Type B pancreatic cell (in vitro differentiated cells): ENCODE measurements around the gene PCBP4. TPM values are rescaled to one million over a fixed set of nuclear protein-coding genes. Genes with fewer than 3 reads are reported as not detected.
A peak's percentile ranks its signal among the peaks of the same experiment; 100 is the strongest.

Experiments
- DNase-seq: peaks from one replicate; pipeline ENCODE4 v3.0.0; 2021; ENCODE audit warnings: mixed read lengths; ENCODE audit not compliant: unreplicated experiment; ENCODE audit errors: extremely low spot score
- H3K27ac Mint-ChIP-seq: 2 replicates; pipeline ENCODE4 v1.8.0; 2021; ENCODE audit warnings: mild to moderate bottlenecking, mixed read lengths
- H3K27me3 Mint-ChIP-seq: 2 replicates; pipeline ENCODE4 v1.8.0; 2021; ENCODE audit warnings: mixed read lengths
- H3K36me3 Mint-ChIP-seq: 2 replicates; pipeline ENCODE4 v1.8.0; 2021; ENCODE audit warnings: mixed read lengths
- H3K4me1 Mint-ChIP-seq: one replicate; pipeline ENCODE4 v1.8.0; 2021; ENCODE audit warnings: mixed read lengths; ENCODE audit not compliant: unreplicated experiment
- H3K4me3 Mint-ChIP-seq: 2 replicates; pipeline ENCODE4 v1.8.0; 2021; ENCODE audit warnings: mild to moderate bottlenecking, mixed read lengths
- H3K9me3 Mint-ChIP-seq: 2 replicates; pipeline ENCODE4 v1.8.0; 2021; ENCODE audit warnings: mixed read lengths
- total RNA-seq: library from RNA; stranded (reverse); gene quantifications from 2 replicates; pipeline ENCODE4 v1.2.1, GENCODE V29; 2021; ENCODE audit warnings: low replicate concordance
- TF ChIP-seq, protein P1 (sequence below): fragments of 200-600 bp; sonication (generic); conservative IDR thresholded peaks from 2 replicates; pipeline ENCODE4 v1.5.0; 2021; ENCODE audit warnings: antibody characterized with exemption, mild to moderate bottlenecking

The PCBP4 gene
- total RNA-seq, 1 donor from 2014 or later = 91.9 TPM

DNA sequence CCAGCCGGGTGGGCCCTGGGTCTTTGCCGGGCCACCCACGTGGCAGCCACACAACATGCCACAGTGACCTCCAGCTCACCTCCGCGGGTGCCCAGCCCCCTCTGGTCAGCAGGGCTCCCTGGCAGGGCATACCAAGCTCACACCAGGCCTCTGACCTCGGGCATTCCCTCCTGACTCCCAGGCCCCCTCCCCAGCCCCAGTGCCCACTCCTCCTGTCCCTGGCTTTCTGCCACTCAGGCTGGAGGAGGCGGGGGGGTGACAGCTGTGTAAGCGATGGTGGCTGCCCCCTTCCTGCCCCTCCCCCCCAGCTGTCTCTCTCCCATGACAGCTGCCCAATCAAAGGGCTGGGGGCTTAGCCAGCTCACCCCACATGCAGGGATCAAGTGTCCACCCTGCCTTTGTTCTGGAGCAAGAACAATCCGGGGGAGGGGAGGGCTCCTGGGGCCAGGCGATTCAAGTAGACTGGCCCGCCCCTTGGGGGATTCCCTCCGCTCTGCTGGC lies 3.3 kb downstream of the PCBP4 start:
- TF ChIP-seq, protein P1, sequence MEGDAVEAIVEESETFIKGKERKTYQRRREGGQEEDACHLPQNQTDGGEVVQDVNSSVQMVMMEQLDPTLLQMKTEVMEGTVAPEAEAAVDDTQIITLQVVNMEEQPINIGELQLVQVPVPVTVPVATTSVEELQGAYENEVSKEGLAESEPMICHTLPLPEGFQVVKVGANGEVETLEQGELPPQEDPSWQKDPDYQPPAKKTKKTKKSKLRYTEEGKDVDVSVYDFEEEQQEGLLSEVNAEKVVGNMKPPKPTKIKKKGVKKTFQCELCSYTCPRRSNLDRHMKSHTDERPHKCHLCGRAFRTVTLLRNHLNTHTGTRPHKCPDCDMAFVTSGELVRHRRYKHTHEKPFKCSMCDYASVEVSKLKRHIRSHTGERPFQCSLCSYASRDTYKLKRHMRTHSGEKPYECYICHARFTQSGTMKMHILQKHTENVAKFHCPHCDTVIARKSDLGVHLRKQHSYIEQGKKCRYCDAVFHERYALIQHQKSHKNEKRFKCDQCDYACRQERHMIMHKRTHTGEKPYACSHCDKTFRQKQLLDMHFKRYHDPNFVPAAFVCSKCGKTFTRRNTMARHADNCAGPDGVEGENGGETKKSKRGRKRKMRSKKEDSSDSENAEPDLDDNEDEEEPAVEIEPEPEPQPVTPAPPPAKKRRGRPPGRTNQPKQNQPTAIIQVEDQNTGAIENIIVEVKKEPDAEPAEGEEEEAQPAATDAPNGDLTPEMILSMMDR = no peak
- no peak overlapping the region for H3K27ac Mint-ChIP-seq

DNA sequence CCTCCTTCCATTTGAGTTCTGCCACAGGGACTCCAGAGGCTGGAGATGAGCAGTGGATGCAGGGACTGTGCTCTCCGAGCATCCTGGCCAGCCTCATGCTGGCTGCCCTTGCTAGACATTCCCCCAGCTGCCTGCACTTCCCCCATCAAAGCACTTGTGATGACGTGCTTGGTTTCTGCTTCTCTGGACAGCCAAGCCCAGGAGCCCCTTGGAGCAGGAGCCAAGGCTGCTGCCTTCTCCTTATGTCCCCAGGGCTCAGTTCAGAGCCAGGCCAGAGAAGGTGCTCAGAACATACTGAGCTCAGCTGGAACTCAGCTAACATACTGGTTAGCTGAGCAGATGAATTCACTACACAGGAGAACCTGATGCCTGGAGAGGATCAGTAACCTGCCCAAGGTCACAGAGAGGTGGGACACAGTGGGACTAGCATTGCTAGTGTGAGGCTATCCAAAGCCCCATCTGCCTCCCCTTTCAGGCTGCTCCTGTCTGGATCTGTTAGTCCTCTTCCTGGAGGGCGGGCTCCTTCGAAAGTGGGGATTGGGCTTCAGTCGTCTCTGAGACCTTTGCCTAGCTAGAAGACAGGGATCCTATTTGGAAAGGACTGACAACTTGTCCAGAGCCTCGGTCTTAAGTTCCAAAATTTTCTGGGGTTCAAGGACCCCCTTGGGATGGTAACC lies 4.3 kb downstream of the PCBP4 start:
- Mint-ChIP-seq H3K9me3 (no peaks in the 10 kb centered on the region), H3K4me3 (peak overlapping the region; percentile 31), H3K27ac (peak overlapping the region; percentile 41), H3K4me1 (peaks cover 25% of the 10 kb centered on the region), H3K36me3 (peaks cover 8% of the 10 kb centered on the region), H3K27me3 (peaks cover 3% of the 10 kb centered on the region)
- TF ChIP-seq, protein P1 = no peak
- DNase-seq = no peak

More for the DNA sequence above, 3.3 kb downstream of the PCBP4 start:
- H3K4me1 Mint-ChIP-seq = peaks cover 33% of the 10 kb centered on the region
- H3K36me3 Mint-ChIP-seq = peaks cover 4% of the 10 kb centered on the region
- no peaks in the 10 kb centered on the region for H3K9me3 Mint-ChIP-seq
- no peaks in the 10 kb centered on the region for H3K27me3 Mint-ChIP-seq
- no peak for DNase-seq
- peak overlapping the region; percentile 85 for H3K4me3 Mint-ChIP-seq

DNA sequence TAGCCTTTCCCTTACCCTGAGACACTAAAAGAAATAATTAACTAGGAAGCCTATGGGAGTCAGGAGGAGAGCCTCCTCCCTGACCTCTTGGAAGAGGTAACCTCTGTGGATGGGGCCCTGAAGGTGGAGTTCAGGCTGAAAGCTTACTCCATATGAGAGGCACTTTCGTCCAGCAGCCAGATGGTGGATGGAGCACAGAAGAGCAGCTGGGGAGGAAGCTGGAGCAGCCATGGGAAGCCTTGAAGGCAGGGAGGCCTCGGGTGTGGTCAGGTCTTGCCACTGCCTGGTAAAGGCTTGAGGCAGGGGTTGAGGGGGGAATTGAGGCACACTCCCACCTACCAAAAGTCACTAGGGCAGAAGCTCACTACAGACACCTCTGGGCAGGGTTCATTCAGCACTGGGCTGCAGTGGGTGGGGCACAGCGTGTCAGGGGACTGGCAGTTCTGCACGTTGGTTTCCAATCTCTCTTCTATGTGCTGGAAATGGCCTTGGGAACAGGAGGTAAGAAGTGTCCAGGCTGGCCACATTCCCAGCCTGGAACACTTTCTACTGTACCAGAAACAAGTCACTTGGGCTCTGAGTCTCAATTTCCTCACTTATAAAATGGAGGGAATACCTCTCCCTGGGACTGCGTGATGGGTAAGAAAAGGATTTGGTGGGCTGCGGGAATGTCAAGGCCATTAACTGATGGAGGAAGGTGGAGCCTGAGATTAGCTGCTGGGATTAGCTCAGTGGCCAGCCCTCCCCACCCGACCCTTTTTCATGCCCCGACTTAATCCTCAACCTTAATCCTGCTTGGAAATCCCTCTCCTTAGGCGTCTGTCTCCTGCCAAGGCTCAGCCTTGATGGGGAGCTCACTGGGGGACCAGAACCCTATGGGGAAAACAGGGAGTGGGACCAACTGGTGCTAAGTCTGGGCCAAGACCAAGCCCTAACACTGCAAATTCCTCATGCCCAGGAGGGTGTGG lies 5.4 kb downstream of the PCBP4 start:
- Mint-ChIP-seq H3K4me3 (peak overlapping the region; percentile 36), H3K27me3 (peaks cover 3% of the 10 kb centered on the region), H3K36me3 (peaks cover 8% of the 10 kb centered on the region), H3K9me3 (no peaks in the 10 kb centered on the region), H3K4me1 (peaks cover 25% of the 10 kb centered on the region), H3K27ac (no peak overlapping the region)
- no peak for DNase-seq
- TF ChIP-seq, protein P1 = no peak

DNA sequence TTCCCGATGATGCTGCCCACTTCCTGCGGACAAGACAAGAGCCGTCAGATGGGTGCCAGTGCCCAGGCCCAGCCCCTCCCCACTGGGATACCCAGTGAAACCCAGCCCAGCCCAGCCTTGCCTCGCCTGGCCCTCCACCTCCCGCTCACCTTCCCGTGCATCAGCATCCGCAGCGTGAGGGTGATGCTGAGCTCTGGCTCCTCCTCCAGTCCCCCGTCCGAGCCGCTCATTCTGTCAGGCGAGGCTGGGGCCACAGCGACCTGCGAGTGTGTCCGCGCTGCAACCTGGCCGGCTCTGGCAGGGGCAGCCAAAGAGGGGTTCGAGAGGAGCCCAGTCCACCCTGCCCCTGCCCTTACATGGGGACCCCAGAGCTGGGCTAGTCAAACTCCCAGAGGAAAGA lies 6.2 kb downstream of the PCBP4 start:
- Mint-ChIP-seq H3K27me3 (peaks cover 3% of the 10 kb centered on the region), H3K9me3 (no peaks in the 10 kb centered on the region), H3K4me1 (peaks cover 25% of the 10 kb centered on the region), H3K36me3 (peaks cover 8% of the 10 kb centered on the region), H3K4me3 (no peak overlapping the region), H3K27ac (no peak overlapping the region)
- TF ChIP-seq, protein P1 = no peak
- no peak for DNase-seq

DNA sequence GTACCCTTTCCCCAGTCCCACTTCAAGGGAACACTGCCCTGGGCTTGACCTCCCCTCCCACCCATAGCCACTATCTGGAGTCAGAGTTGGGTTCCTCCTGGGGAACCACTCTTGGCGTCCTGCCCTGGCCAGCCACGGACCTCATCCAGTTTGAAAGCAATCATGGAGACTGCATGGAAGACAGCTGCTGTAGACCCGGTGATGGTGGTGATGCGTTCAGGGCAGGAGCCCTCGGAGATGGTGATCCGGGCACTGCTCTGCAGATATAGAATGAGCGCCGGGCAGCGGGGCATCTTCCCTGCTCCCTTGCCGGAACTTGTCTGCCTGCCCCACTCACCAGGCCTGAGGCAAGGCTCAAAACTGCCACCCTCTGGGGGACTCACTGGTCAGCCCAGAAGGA lies 6.9 kb downstream of the PCBP4 start:
- peaks cover 19% of the 10 kb centered on the region for H3K4me1 Mint-ChIP-seq
- TF ChIP-seq, protein P1 = no peak
- H3K36me3 Mint-ChIP-seq = peaks cover 7% of the 10 kb centered on the region
- DNase-seq = no peak
- H3K27ac Mint-ChIP-seq = no peak overlapping the region
- H3K9me3 Mint-ChIP-seq = no peaks in the 10 kb centered on the region
- H3K4me3 Mint-ChIP-seq = no peak overlapping the region
- peaks cover 3% of the 10 kb centered on the region for H3K27me3 Mint-ChIP-seq
